Esophagus (tissue), 2 donors: ENCODE results near the gene LCE1D. TPM values are rescaled to one million over a fixed set of nuclear protein-coding genes. Genes with fewer than 3 reads are reported as not detected.

Source experiments
- polyA plus RNA-seq, 2 donors: library from polyadenylated mRNA; stranded (reverse); fragments of 200-250 nt; gene quantifications; one replicate each; pipeline ENCODE4 v1.2.3, GENCODE V29; 2013
- donor health status: healthy with polysubstance abuse.
- donor health status: Bipolar disorder and iron deficiency.

Gene LCE1D
- polyA plus RNA-seq, 2 donors = not detected

Other genes starting within 250 kb of the LCE1D start
- gene LCE3E, start 229.9 kb upstream of the LCE1D start, polyA plus RNA-seq = 100 to 1,000 TPM in 1 of 2 donors, 1 to 10 TPM in 1; 5.0 to 110 TPM
- gene LCE3D, start 216.2 kb upstream of the LCE1D start, polyA plus RNA-seq = 100 to 1,000 TPM in 1 of 2 donors, 1 to 10 TPM in 1; 3.6 to 546 TPM
- not detected for gene LCE3C, start 196.5 kb upstream of the LCE1D start, polyA plus RNA-seq
- not detected for gene LCE3B, start 182.9 kb upstream of the LCE1D start, polyA plus RNA-seq
- not detected for gene LCE3A, start 173.6 kb upstream of the LCE1D start, polyA plus RNA-seq
- gene LCE2D, start 133.3 kb upstream of the LCE1D start, polyA plus RNA-seq = not detected
- not detected for gene LCE2C, start 121.4 kb upstream of the LCE1D start, polyA plus RNA-seq
- not detected for gene LCE2B, start 110.6 kb upstream of the LCE1D start, polyA plus RNA-seq
- gene LCE2A, start 98.4 kb upstream of the LCE1D start, polyA plus RNA-seq = not detected
- not detected for gene LCE4A, start 88.6 kb upstream of the LCE1D start, polyA plus RNA-seq
- 10 to 100 TPM in 1 of 2 donors, under 1 TPM in 1; 0.44 to 23.9 TPM for gene KPRP, start 38.7 kb upstream of the LCE1D start, polyA plus RNA-seq
- gene LCE1F, start 21.6 kb upstream of the LCE1D start, polyA plus RNA-seq = not detected
- gene LCE1E, start 10.5 kb upstream of the LCE1D start, polyA plus RNA-seq = under 1 TPM in 1 of 2 donors, not detected in 1; 0.04 TPM
- gene LCE1C, start 9.9 kb downstream of the LCE1D start, polyA plus RNA-seq = under 1 TPM in 1 of 2 donors, not detected in 1; 0.32 TPM
- not detected for gene LCE1B, start 15.2 kb downstream of the LCE1D start, polyA plus RNA-seq
- gene LCE1A, start 30.8 kb downstream of the LCE1D start, polyA plus RNA-seq = not detected
- not detected for gene LCE6A, start 46.1 kb downstream of the LCE1D start, polyA plus RNA-seq
- not detected for gene LCE7A, start 63.3 kb downstream of the LCE1D start, polyA plus RNA-seq
- gene SMCP, start 81.6 kb downstream of the LCE1D start, polyA plus RNA-seq = not detected
- gene IVL, start 111.8 kb downstream of the LCE1D start, polyA plus RNA-seq = 100 to 1,000 TPM; 161 to 344 TPM
- 1 to 10 TPM; 1.1 to 4.2 TPM for gene SPRR5, start 150.5 kb downstream of the LCE1D start, polyA plus RNA-seq
- under 1 TPM in 1 of 2 donors, not detected in 1; 0.48 TPM for gene SPRR4, start 173.9 kb downstream of the LCE1D start, polyA plus RNA-seq
- 1,000 to 10,000 TPM; 3,249 to 3,812 TPM for gene SPRR1A, start 187.4 kb downstream of the LCE1D start, polyA plus RNA-seq
- gene SPRR3, start 205.0 kb downstream of the LCE1D start, polyA plus RNA-seq = over 10,000 TPM; 18,496 to 19,645 TPM
- 1,000 to 10,000 TPM; 2,433 to 2,781 TPM for gene SPRR1B, start 234.5 kb downstream of the LCE1D start, polyA plus RNA-seq
- 1,000 to 10,000 TPM; 1,582 to 3,252 TPM for gene SPRR2D, start 244.4 kb downstream of the LCE1D start, polyA plus RNA-seq